CD4-positive, alpha-beta T cell treated with Interleukin-21 for 1 hour (primary cell): ENCODE results near the gene GTF2F1.
"Not testable (repeated sequence)": the region's sequence is repeated elsewhere in the genome, so short reads cannot be mapped to it uniquely, and the experiment has no call there.

Experiments
- DNase-seq: peaks from one replicate; pipeline ENCODE4 v3.0.0-alpha.2; 2020

Gene GTF2F1

DNA sequence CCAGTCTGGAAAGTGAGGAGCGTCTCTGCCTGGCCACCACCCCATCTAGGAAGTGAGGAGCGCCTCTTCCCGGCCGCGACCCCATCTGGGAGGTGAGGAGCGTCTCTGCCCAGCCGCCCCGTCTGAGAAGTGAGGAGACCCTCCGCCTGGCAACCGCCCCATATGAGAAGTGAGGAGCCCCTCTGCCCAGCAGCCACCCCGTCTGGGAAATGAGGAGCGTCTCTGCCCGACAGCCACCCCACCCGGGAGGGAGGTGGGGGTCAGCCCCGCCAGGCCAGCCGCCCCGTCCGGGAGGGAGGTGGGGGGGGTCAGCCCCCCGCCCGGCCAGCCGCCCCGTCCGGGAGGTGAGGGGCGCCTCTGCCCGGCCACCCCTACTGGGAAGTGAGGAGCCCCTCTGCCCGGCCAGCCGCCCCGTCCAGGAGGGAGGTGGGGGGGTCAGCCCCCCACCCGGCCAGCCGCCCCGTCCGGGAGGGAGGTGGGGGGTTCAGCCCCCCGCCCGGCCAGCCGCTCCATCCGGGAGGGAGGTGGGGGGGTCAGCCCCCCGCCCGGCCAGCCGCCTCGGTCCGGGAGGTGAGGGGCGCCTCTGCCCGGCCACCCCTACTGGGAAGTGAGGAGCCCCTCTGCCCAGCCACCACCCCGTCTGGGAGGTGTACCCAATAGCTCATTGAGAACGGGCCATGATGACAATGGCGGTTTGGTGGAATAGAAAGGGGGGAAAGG is 37.5 kb downstream of the GTF2F1 start:
- not testable (repeated sequence) for DNase-seq

DNA sequence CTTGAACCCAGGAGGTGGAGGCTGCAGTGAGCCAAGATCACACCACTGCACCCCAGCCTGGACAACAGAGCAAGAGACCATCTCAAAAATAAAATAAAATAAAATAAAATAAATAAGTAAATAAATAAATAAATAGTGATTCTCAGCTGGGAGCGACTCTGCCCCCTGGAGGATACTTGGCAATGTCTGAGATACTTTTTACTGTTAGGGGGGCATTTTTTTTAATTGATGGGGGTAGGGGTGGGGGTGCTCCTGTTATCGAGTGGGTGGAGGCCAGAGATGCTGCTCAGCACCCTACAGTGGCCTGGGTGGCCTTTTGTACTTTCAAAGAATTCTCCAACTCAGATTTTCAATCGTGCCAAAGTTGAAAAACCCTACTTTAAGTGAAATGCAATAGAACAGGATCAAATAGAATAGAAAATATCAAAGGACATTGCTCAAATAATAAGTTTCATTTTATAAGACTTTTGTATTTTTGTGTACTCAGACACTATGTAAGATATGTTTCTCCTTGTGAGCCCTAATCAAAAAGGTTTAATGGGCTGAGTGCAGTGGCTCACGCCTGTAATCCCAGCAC is 38.8 kb downstream of the GTF2F1 start:
- no peak for DNase-seq

DNA sequence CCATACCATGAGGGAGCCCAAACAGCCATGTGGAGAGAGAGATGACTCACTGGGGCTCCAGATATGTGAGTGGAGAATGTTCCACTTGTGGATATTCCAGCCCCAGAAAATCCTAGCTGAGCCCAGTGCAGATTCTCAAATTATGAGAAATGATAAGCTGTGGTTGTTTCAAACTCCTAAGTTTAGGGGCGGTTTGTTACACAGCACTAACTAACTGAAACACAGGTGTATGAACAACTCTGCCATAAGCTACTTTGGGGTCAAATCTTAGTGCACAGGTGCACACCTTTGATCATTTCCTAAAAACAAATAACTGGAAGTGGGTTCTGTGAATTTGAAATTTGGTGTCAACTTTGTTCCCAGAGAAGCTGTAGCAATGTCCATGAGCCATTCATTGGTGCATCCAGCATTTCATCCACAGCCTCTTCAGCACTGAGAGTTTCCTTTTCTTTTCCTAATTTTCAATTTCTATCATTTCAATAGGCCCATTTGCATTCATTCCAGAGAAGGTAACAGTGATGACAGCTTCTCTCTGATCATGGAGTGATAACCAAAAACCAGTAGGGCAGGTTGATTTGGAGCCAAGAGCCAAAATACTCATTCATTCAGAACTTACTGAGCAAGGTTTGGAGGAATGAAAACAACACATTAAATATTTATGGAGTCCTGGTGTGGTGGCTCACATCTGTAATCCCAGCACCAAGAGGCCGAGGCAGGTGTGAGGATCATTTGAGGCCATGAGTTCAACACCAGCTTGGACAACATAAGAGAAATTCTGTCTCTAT is 40.4 kb downstream of the GTF2F1 start:
- DNase-seq: no peak

DNA sequence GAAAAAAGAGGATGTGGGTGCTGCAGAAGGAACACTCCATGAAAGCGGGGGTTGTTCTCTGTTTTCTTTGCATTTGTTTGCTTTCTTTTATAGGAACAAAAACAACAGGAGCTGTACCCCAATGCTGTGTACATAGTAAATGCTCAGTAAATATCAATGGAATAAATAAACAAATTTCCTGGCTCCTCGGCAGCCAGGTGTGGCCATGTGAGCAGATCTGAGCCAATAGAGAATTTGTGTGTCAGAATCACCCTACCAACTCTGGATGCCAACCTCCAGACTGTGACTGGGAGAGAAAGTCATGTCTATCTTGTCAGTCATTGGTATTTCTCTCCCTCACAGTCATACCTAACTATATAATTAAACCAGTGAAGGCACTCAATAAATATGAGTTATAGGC is 42.3 kb downstream of the GTF2F1 start:
- no peak for DNase-seq

DNA sequence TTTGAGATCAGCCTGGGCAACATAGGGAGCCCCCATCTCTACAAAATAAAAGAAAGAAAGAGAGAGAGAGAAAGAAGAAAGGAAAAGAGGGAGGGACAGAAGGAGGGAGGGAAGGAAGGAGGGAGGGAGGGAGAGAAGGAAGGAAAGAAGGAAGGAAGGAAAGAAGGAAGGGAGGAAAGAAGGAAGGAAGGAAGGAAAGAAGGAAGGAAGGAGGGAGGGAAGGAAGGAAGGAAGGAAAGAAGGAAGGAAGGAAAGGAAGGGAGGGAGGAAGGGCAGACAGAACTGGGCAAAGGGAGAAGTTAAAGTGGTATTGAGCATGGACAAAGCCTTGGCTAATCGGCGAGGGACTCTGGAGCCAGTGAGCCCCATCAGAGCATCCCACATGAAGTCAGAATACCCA is 43.7 kb downstream of the GTF2F1 start:
- not testable (repeated sequence) for DNase-seq

DNA sequence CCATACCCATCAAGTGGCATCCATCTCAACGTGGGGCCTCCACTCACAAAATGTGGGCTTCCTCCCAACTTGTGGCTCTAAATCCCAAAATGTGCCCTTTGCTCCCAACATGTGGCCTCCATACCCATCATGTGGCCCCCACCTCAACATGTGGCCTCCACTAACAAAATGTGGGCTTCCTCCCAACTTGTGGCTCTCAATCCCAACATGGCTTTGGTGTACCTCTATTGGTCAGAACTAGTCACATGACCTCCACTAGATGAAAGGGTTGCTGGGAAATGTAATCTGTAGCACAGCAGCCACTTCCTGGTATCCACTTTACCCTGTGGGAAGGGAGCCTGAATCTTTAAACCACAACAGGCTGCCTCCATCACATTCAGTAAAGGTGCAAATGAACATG is 49.5 kb downstream of the GTF2F1 start:
- DNase-seq: no peak

DNA sequence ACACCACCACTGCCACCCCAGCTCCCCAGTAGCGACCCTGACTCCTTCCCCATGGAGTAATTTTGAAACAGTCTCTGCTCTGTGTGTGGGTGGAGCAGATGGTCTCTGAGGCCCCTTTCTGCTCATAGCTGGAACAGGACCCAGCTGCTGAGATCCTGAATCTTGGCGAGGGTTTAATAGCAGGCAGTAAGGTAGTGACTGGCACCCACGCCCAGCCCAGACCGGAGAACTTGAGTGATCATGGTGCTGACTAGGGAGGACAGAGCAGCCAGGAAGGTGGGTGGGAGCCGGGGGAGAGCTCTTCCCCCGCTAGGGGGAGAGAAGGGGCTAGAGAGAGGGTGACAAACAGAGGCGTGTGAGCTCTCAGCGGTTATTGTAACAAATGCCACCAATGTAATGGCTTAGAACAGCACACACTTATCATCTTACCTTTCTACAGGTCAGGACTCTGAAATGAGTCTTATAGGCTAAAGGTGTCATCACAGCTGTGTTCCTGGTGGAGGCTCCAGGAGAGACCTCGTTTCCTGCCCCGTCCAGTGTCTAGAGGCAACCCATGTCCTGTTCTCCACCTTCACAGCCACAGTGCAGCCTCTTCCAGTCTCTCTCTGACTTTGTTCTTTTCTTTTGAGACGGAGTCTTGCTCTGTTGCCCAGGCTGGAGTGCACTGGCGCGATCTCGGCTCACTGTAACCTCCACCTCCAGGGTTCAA is 52.3 kb downstream of the GTF2F1 start:
- DNase-seq: no peak

DNA sequence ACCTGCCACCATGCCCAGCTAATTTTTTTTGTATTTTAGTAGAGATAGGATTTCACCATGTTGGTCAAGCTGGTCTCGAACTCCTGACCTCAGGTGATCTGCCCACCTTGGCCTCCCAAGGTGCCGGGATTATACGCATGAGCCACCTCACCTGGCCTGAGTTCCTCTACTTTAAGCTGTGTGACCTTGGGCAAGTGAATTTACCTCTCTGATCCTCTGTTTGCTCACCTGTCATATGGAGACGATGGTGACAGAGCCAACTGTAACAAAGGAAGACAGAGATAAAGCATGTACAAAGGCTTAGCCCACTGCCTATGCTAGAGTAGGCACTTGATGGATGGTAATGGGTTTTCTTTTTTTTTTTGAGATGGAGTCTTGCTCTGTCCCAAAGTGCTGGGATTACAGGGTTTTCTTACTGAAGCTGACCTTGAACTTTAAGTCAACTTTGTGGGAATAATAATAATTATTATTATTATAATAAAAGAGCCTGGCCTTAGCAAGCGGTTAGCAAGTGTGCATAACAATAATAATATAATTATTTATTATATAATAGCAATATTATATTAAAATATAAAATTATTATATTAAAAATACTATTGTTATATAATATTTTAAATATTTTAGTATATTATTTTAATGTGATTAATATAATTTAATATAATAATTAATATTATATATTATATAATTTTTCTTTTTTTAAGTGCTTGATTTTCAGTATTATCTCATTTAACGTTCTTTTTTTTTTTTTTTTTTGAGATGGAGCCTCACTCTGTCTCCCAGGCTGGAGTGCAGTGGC is 58.3 kb downstream of the GTF2F1 start:
- no peak for DNase-seq

DNA sequence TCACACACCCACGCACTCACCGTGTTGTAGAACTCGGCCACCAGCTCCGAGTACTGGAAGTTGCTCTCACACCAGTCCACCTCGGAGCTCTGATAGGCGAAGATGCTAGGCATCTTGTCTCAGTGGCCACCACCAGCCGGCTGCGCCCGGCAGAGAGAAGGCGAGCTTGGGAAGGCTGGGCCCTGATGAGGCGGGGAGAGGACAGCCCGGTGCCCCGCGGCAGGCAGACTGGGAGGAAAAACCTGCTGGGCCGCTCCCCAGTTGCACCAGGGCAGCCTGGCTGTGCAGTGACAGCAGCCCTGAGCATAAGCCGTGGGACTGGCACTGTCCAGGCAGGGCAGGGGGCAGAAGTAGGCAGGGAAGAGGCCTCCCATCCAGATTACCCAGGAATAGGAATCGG is 59.5 kb downstream of the GTF2F1 start, which contains the start of gene ACER1:
Gene ACER1 (minus strand): TSS at position 174 of the 400 bp plus-strand sequence. CDS start 61 bp downstream, at position 113.
- no peak for DNase-seq
